Type B pancreatic cell (in vitro differentiated cells): ENCODE results near the gene P4HB. TPM values are rescaled to one million over a fixed set of nuclear protein-coding genes. Genes with fewer than 3 reads are reported as not detected.

Experiments
- DNase-seq: peaks from one replicate; pipeline ENCODE4 v3.0.0; 2021; ENCODE audit warnings: mixed read lengths; ENCODE audit not compliant: unreplicated experiment; ENCODE audit errors: extremely low spot score
- H3K27ac Mint-ChIP-seq: 2 replicates; pipeline ENCODE4 v1.8.0; 2021; ENCODE audit warnings: mild to moderate bottlenecking, mixed read lengths
- H3K27me3 Mint-ChIP-seq: 2 replicates; pipeline ENCODE4 v1.8.0; 2021; ENCODE audit warnings: mixed read lengths
- H3K36me3 Mint-ChIP-seq: 2 replicates; pipeline ENCODE4 v1.8.0; 2021; ENCODE audit warnings: mixed read lengths
- H3K4me1 Mint-ChIP-seq: one replicate; pipeline ENCODE4 v1.8.0; 2021; ENCODE audit warnings: mixed read lengths; ENCODE audit not compliant: unreplicated experiment
- H3K4me3 Mint-ChIP-seq: 2 replicates; pipeline ENCODE4 v1.8.0; 2021; ENCODE audit warnings: mild to moderate bottlenecking, mixed read lengths
- H3K9me3 Mint-ChIP-seq: 2 replicates; pipeline ENCODE4 v1.8.0; 2021; ENCODE audit warnings: mixed read lengths
- total RNA-seq: library from RNA; stranded (reverse); gene quantifications from 2 replicates; pipeline ENCODE4 v1.2.1, GENCODE V29; 2021; ENCODE audit warnings: low replicate concordance
- TF ChIP-seq, protein P1 (sequence below): fragments of 200-600 bp; sonication (generic); conservative IDR thresholded peaks from 2 replicates; pipeline ENCODE4 v1.5.0; 2021; ENCODE audit warnings: antibody characterized with exemption, mild to moderate bottlenecking

Gene P4HB
- total RNA-seq, 1 donor from 2014 or later = 555 TPM

DNA sequence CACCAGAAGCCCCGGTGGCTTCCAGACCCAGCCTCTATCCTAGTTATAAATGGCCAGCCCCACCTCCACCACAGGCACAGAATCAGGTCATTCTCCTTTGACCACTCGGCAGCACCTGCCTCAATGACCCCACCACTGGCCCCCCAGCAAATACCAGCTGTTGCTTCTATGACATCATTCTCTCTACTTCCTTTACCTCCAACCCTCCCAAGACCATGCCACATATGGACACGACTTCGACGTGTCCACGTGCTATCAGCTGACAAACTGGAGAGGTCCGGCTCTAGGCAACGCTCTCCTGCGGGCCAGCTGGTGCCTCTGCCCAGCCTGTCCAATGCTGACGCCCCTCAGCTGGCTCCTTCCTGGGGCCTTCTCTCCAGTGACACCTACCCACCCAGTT, 25.1 kb upstream of the P4HB start:
- Mint-ChIP-seq H3K36me3 (peaks cover 17% of the 10 kb centered on the region), H3K27ac (peak overlapping the region; percentile 54), H3K9me3 (no peaks in the 10 kb centered on the region), H3K4me3 (no peak overlapping the region), H3K4me1 (peaks cover 8% of the 10 kb centered on the region), H3K27me3 (no peaks in the 10 kb centered on the region)
- no peak for DNase-seq
- TF ChIP-seq, protein P1, sequence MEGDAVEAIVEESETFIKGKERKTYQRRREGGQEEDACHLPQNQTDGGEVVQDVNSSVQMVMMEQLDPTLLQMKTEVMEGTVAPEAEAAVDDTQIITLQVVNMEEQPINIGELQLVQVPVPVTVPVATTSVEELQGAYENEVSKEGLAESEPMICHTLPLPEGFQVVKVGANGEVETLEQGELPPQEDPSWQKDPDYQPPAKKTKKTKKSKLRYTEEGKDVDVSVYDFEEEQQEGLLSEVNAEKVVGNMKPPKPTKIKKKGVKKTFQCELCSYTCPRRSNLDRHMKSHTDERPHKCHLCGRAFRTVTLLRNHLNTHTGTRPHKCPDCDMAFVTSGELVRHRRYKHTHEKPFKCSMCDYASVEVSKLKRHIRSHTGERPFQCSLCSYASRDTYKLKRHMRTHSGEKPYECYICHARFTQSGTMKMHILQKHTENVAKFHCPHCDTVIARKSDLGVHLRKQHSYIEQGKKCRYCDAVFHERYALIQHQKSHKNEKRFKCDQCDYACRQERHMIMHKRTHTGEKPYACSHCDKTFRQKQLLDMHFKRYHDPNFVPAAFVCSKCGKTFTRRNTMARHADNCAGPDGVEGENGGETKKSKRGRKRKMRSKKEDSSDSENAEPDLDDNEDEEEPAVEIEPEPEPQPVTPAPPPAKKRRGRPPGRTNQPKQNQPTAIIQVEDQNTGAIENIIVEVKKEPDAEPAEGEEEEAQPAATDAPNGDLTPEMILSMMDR = no peak

DNA sequence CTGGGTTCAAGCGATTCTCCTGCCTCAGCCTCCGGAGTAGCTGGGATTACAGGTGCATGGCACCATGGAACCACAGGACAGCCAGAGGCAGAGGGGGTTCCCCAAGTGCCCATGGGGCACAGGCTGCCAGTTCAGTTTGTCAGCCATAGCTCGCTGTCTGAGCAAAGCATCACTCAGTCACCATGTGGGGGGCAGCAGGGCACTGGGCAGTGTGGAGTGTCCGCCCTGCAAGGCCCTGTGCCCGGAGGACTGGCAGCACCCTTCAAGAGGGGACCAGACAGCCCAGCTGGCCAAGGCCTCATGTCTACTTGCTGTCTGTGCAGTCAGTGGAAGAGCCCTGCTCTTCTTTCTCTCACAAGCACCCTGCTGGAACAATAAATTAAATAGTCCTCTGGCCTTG, 24.6 kb upstream of the P4HB start:
- DNase-seq = no peak

GRCh38 chr17:81884520-81884919, 24.2 kb upstream of the P4HB start:
- H3K4me1 Mint-ChIP-seq = peaks cover 8% of the 10 kb centered on the region
- H3K36me3 Mint-ChIP-seq = peaks cover 17% of the 10 kb centered on the region
- no peak overlapping the region for H3K4me3 Mint-ChIP-seq
- H3K27ac Mint-ChIP-seq = peak overlapping the region; percentile 52
- TF ChIP-seq, protein P1 = no peak
- no peaks in the 10 kb centered on the region for H3K9me3 Mint-ChIP-seq
- no peak for DNase-seq
- H3K27me3 Mint-ChIP-seq = no peaks in the 10 kb centered on the region

More for the DNA sequence above, 24.6 kb upstream of the P4HB start:
- Mint-ChIP-seq H3K4me3 (no peak overlapping the region), H3K36me3 (peaks cover 17% of the 10 kb centered on the region), H3K27me3 (no peaks in the 10 kb centered on the region), H3K27ac (no peak overlapping the region), H3K4me1 (peaks cover 8% of the 10 kb centered on the region), H3K9me3 (no peaks in the 10 kb centered on the region)
- TF ChIP-seq, protein P1 = no peak

- Mint-ChIP-seq H3K4me1 (no peaks in the 10 kb centered on the region), H3K27ac (peak overlapping the region; percentile 89), H3K9me3 (no peaks in the 10 kb centered on the region), H3K36me3 (peaks cover 10% of the 10 kb centered on the region), H3K27me3 (no peaks in the 10 kb centered on the region), H3K4me3 (no peak overlapping the region)
- DNase-seq = no peak
- TF ChIP-seq, protein P1 = no peak
Observed at GRCh38 chr17:81879121-81879520, 18.8 kb upstream of the P4HB start.

- peaks cover 9% of the 10 kb centered on the region for H3K36me3 Mint-ChIP-seq
- no peak overlapping the region for H3K4me3 Mint-ChIP-seq
- TF ChIP-seq, protein P1 = no peak
- no peaks in the 10 kb centered on the region for H3K4me1 Mint-ChIP-seq
- no peak overlapping the region for H3K27ac Mint-ChIP-seq
- no peaks in the 10 kb centered on the region for H3K9me3 Mint-ChIP-seq
- no peak for DNase-seq
- H3K27me3 Mint-ChIP-seq = no peaks in the 10 kb centered on the region
Observed at GRCh38 chr17:81878294-81878693, 18.0 kb upstream of the P4HB start.

GRCh38 chr17:81877569-81877968, 17.2 kb upstream of the P4HB start:
- Mint-ChIP-seq H3K36me3 (peaks cover 9% of the 10 kb centered on the region), H3K27me3 (no peaks in the 10 kb centered on the region), H3K27ac (peak overlapping the region; percentile 66), H3K4me3 (no peak overlapping the region), H3K4me1 (no peaks in the 10 kb centered on the region), H3K9me3 (no peaks in the 10 kb centered on the region)
- no peak for DNase-seq
- TF ChIP-seq, protein P1 = no peak
